Upper lobe of left lung (tissue), 4 donors: ENCODE results near the gene MAP2K1.

Source experiments
- CTCF ChIP-seq, 6 experiments: fragments of 450-650 bp in 4 of 6; fragments of 200-600 bp in 2 of 6; sonication (generic) in 2 of 6; IDR thresholded peaks; one replicate each; pipeline ENCODE4 v1.5.1; 2016 to 2019; ENCODE audit warnings: antibody characterized with exemption in 6 of 6
- EP300 ChIP-seq, 4 donors: sonication (generic); formaldehyde crosslinking; IDR thresholded peaks; one replicate each; pipeline ENCODE4 v1.5.1; 2017; ENCODE audit warnings: antibody characterized with exemption in 4 of 4, control low read depth in 2 of 4
- POLR2A ChIP-seq, 4 donors: fragments of 450-650 bp; IDR thresholded peaks; one replicate each; pipeline ENCODE4 v1.5.1; 2016 to 2017; ENCODE audit warnings: antibody characterized with exemption in 4 of 4, mild to moderate bottlenecking in 2 of 4
- POLR2AphosphoS5 ChIP-seq, 2 donors: sonication (generic); formaldehyde crosslinking; IDR thresholded peaks; one replicate each; pipeline ENCODE4 v1.5.1; 2017; ENCODE audit warnings: antibody characterized with exemption in 2 of 2

- TF ChIP-seq CTCF (IDR thresholded peaks at IDR 0.05) (peak in 2 of 6 experiments; percentile 1 to 10), EP300 (IDR thresholded peaks at IDR 0.05) (no peak), POLR2AphosphoS5 (IDR thresholded peaks at IDR 0.05) (no peak), POLR2A (IDR thresholded peaks at IDR 0.05) (no peak)
Observed at GRCh38 chr15:66388043-66388363, 1.3 kb downstream of the MAP2K1 start.
